COR-L47 (cell line): Measurements from ENCODE around the gene PGAM5.

Experiments
- DNase-seq: peaks from one replicate; lab custom pipeline; 2025; lab: John Stamatoyannopoulos, UW

Gene PGAM5

DNA sequence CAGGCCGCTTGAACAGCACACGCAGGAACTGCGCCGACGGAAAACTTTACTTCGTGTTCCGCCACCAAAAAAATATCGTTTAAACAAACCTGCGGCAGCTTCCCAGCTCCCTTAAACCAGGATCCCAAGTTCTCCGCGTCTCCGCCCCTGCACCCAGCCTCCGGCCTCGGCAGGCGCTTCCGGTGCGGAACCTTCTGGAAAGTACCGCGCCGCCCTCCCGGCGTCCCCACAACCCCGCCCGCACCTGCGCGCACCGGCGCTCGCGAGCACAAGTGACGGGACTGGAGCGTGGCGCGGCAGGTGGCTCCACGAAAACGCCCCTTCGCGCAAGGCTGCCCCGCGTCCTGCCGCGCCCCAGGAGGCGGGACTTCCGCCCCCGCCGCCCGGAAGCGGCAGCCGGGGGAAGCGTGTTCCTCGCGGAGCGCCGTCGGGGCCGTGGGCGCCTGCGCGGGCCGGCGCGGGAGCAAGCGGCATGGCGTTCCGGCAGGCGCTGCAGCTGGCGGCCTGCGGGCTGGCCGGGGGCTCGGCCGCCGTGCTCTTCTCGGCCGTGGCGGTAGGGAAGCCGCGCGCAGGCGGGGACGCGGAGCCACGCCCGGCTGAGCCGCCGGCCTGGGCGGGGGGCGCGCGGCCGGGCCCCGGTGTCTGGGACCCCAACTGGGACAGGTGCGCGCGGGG is at the start of gene PGAM5:
PGAM5 (plus strand) TSS at position 438 of the 675 bp plus-strand sequence; CDS start at position 473, 35 bp downstream.
- DNase-seq, result peak; percentile 93

DNA sequence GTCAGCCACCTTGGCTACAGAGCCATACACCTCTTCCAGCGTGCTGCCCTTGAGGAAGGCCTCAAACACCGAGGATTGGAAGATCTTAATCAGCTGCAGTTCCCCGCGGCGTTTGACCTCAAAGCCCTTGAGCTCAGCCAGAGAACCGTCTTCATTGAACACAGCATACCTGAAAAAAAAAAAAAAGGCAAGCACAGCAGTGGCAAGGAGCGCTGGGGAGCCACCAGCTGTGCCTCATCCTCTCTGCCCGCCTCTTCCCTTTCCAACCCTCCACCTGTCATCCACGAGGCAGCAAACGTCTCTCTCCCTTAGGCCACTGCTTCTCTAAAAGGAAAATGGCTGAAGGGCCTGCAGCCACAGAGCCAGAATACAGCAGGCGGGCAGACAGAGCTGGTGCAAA is 49.6 kb upstream of the PGAM5 start:
- DNase-seq, result no peak

DNA sequence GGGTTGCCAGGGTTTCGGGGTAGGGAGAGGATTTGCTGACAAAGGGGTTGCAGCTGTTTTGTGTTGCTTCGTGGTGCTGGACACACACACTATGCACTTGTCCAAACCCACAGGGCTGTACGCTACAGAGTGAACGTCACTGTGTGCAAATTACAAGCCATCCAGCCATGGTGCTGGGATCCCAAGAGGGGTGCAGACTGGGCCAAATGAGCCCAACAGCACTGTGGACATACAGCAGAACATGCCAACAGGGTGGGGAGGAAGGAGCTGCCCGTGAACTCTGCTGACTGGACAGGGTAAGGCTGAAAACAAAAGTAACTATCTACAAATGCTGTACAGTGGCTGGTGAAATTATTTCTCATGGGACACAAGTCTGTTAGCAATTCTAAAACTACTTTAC is 48.7 kb upstream of the PGAM5 start:
- no peak for DNase-seq

DNA sequence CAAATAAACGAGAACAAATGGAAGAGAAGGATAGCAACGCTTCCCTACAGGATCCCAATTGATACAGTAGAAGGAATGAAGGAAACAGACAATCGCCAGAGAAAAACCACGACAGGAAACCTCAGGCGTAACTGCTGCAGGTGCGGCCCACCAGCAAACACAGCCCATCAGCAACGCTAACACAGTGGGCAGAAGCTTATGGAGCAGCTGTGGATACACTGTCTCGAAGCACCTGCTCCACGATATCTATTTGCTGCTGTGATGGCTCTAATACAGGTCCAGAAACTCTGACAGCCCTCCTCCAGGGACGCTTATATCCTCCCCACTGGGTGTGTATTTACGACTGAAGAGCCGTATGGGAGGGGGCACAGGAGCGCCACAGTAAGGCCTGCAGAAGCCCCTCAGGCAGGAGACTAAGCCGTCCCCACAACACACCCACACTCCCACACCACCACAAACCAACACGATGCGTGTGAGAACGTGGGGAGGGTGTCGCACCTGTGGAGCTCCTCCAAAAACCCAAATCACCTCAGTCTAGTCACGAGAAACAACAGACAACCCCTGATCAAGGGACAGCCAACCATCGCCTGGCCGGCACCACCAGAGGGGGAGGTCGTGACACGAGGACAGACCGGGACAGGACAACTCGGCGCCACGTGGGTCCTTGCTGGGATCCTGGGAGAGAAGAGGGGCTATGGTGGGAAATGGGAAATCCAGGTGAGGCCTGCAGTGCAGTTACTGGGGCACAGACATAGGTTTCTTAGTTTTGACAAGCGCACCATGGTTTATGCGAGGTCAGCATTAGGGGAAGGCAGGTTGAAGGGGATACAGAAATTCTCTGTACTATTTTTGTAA is 47.5 kb upstream of the PGAM5 start:
- no peak for DNase-seq

DNA sequence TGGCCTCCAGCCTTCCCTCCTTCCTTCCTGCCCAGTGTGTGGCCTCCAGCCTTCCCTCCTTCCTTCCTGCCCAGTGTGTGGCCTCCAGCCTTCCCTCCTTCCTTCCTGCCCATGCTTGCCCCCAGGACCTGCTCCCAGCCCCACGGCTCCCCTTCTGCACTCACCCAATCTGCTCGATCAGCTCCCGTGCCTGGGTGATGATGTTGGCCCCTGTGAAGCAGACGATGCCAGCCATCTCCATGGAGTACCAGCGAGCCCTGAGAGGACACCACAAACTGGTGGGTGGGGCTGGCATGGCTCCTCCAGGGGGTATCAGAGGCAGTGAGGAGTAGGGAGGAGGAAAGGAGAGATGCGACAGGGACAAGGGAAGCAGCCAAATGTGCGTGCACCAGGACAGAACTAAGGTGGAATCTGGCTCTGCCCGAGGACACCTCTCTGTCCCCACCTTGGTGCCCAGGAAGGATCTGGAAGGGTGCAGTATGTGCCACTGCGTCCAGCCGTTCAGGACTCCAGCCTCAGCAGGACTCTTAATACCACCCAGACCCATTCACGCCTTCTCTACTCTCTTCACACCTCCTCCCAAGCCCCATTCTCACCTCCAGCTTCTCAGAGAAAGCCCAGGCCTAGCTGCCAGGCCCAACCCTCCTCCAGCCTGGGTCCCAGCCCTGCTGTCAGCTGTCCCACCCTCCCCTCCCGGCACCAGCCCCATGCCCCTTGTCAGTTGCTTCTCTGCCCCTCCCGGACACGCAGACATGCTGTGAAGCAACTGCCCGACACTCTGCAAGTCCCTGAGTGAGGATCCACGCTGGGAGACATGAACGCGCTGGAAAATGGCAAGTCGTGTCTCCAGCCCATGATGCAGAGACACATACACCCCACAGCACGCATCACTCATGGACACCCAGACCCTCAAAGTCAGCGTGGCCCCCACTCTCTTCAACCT is 46.2 kb upstream of the PGAM5 start:
- DNase-seq, result no peak

DNA sequence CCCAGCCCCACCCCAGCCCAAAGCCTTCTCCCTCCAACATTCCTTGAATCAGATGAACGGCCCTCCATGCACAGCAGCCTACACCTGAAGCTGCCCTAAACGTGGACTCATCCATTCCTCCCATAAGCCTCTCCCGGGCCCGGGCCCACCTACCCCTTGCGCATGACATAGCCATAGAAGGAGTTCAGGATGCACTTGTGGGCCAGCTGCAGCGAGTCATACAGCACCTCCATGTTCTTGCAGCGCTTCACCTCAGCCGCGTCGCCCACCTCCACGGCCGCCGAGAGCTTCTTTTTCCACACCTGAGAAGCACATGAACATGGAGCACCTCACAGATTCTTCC is 45.5 kb upstream of the PGAM5 start:
- no peak for DNase-seq

DNA sequence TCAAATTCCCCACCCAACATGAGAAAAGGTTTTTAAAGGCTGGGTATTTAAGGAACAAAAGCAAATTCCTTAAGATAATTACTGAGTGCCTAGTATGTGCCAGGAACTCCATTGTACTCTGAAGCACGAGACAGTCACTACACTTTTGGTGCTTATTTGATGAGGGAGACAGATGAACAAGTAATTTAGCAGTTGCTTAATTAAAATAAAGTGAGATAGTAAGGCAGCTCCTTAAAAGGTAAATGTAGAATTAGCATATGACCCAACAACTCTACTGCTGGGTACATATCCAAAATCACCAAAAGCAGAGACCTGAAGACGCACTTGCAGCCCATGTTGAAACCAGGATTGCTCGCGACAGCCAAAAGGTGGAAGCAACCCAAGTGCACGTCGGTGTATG is 44.8 kb upstream of the PGAM5 start:
- no peak for DNase-seq

DNA sequence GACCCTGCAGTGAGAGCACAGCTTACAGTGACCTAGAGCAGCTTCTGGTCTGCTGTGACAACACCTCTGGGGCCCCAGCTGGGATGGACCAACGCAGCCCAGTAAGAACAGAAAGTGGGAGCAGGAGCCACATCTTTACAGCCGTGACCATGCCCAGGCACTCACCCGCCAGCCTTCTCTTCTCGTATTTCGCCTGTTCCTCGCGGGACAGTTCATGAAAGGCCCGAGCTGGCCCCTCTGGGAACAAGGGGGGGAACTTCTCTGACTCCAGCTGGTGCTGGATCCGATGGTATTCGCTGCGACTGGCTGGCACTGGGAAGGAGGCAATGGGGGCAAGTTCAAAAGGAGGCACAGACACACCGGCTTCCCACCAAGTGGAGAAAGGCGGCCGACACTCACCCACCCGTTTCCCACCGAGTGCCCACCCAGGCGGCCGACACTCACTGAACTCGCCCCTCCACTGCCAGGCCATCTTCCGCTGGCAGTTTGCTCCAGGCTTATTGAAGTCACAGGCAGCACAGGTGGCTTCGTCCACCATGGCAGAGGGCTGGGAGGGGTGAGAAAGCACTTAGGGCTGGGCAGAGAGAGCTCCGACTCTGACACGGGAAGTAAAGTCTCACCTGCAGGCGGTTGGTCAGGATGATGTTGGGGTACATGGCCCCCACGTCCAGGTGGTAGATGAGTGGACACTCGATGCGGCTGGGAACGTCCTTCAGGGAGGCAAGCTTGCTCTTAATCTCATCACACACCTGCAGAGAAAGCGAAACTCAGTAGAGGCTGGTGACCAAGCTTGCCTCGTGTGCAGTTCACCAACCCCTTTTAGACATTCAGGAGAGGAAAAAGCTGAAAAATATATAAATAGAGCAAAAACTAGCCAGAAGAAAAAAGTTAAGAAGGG is 42.2 kb upstream of the PGAM5 start:
- DNase-seq, result no peak

DNA sequence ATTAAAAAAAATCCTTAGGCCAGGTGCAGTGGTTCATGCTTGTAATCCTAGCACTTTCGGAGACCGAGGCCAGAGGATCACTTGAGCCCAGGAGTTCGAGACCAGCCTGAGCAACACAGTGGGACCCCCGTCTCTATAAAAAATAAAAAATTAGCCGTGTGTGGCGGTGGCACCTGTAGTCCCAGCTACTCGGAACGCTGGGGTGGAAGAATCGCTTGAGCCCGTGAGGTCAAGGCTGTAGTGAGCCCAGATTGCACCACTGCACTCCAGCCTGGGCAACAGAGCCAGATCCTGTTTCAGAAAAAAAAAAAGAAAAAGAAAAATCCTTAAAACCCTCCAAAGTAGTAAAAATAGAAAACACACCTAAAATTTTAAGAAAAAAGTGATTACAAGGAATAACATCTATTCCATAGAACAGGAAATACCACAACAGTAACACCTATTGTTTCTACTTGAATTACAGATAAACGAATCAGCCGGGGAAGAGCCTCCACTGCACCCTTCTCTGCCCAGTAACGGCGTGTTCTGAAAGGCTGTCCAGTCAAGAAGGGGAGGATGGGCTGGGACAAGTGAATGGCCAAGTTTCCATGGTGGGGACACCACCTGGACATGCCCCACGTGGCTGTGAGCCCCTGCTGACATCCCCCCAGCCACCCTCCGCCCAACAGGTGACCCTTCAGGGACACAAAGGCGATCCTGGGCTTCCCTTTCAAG is 41.3 kb upstream of the PGAM5 start:
- no peak for DNase-seq

DNA sequence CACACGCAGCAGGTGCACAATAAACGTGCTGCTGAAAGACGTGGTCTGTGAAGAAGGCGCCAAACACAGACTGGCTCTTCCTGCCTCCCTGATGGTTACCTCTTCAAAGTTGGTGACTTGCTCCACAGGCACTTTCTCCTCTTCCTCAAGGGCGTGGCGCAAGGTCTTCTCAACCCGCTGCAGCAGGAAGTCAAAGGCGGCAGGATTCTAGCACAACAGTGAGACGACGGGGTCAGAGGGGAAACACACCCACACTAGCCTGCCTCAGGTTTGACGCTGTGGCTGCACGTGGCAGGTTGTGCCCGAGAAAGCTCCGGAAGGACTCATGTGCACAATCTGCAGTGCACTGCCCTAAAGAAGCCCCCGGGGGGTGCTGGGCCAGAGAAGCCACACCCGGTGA is 38.5 kb upstream of the PGAM5 start:
- DNase-seq, result no peak

DNA sequence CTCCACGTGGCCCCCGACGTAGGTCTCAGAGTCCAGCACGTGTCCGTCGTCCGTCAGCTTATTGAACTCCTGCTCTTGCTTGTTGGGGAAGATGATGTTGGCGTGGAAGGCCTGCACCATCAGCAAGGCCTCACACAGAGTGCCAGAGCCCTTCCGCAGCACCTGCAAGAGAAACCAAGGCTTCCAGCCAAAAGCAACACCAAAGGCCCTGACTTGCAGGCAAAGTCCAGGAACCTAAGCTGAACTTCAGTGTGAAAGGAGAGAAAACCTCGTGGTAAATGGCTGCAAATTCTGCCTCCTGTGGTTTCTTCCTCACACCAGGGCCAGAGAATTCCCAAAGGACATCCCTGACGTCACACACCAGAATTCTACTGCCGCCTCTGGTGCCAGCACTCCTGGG is 38.0 kb upstream of the PGAM5 start:
- no peak for DNase-seq

DNA sequence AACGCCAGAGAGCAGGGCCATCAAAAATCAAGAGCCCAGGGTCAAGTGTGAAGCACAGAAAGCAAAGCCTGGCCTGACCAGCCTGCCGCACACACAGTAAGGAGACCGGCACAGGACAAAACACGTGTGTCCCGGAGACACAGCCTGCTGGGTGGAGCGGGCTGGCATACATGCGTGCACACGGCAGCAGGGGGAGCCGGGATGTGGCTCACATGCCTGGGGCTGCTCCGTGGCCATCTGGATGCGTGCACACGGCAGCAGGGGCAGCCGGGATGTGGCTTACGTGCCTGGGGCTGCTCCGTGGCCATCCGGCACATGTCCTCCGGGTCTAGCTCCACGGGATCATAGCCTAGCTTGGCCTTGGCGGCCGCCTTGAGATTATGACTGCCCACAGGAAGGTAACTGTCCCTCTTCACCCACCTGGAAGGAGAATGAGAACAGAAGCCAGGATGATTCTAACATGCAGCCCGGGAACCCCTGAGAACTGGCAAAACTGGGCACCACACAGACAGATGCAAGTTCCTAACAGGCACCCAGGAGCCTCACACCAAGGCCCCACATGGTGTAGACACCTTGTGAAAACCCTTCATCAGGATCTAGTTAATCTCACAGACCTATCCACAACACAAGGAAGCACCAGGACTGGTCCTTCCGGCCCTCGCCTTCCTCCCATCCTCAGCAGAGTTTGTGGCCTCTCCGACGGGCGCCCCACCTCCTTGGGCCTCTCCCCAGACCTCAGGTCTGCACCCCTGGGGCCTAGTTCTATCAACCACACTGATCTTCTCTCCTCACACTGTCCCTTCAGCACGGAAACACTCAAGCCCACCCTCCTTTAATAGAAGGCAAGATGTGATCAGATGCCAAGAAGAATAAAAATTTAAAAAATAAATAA is 37.1 kb upstream of the PGAM5 start:
- no peak for DNase-seq

DNA sequence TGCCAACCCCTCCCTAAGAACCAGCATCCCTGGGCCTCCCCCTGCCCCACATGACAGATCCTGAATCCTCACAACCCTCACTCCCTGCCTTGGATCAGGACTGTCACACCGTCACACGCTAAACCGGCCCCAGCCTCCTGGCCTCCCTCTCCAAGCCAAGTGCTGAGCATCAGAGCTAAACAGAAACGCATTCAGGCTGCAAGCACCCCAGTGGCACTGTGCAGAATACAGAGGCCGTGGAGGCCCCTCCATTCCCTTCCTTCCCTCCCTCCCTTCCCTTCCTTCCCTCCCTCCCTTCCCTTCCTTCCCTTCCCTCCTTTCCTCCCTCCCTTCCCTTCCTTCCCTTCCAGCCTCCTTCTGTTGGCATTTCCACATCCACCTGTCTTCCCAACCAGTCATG is 36.1 kb upstream of the PGAM5 start:
- no peak for DNase-seq

DNA sequence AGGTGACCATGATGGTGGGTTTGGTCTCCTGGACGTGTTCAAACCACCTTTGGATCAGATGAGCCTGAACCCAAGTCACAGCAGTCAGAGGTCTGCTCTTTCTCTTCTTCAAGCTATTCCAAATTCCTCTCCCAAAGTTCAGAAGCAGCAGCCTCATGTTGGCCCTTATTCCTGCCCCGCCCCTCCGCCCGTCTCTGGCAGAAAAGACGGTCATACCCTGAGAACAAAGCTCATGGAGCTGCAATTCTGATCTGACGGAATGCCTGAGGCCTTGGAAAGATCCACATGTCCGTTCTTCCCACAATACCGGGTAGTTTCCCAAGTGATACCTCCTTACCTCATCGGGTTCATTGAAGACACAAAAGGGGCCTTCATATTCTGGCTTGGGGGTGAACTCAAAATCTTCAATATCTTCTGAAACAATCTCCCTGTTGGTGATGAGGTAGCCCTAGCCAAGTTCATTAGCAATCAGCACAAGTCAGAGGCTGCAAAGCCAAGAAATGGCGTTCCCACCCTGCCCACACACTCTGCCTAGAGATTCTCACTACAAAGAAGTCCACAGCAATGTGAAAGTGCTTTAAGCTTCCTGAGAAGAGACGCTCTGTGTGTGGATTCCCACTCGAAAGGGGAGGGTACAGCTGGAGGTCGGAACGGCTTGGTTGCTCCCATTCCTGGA is 34.7 kb upstream of the PGAM5 start:
- DNase-seq, result no peak

DNA sequence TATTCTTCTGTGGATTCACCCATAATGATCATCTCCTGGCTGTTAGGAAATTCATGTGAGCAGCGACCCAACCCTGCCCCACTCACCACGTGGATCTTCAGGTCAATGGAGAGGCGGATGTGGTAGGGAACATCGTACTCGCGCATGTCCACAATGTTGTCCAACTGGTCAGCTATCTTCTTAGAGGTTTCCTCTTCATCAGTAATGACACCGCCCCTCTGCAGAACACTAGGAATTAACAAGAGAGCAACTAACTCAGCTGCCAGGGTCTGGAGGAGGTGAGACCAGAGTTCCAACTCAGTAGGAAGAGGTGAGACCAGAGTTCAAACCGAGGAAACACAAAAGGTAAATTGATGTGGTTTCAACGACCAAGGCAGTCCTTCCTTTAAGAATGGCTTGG is 33.1 kb upstream of the PGAM5 start:
- DNase-seq, result no peak

DNA sequence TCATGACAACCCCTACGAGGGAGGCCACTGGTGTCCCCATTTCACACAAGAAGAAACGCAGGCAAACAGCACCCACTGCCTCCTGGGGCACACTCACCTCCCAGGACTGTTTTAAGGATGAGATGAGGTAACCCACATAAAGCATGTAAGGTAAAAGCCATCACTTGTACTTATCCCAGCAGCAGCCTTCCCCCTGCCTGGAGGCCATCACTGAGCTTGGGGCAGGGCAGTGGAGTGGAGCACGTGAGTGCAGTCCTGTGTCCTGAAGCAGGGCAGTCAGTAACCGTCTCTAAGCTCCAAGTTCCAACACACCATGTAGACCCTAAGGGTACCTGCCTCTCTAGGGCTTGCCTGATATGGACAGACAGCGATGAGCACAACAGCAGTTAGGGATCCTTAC is 25.2 kb upstream of the PGAM5 start:
- DNase-seq, result no peak

DNA sequence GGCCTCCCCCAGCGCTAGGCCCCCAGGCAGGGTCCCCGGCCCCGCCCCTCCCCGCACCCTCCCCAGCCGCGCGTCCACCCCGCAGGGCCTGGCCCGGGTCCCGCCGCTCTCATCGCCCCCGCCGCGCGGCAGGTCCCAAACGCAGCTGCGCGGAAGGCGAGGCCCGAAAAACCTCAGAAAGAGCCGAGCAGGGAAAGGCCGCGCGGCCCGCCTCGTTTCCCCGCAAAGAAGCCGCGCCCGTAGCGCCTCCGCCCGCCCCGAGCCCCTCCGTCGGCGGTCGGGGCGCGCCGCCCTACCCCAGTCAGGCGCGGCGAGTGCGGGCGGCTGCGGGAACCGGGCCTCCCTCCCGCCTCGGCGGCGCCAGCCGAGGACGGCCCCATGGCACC is 23.8 kb upstream of the PGAM5 start:
- peak; percentile 14 for DNase-seq

DNA sequence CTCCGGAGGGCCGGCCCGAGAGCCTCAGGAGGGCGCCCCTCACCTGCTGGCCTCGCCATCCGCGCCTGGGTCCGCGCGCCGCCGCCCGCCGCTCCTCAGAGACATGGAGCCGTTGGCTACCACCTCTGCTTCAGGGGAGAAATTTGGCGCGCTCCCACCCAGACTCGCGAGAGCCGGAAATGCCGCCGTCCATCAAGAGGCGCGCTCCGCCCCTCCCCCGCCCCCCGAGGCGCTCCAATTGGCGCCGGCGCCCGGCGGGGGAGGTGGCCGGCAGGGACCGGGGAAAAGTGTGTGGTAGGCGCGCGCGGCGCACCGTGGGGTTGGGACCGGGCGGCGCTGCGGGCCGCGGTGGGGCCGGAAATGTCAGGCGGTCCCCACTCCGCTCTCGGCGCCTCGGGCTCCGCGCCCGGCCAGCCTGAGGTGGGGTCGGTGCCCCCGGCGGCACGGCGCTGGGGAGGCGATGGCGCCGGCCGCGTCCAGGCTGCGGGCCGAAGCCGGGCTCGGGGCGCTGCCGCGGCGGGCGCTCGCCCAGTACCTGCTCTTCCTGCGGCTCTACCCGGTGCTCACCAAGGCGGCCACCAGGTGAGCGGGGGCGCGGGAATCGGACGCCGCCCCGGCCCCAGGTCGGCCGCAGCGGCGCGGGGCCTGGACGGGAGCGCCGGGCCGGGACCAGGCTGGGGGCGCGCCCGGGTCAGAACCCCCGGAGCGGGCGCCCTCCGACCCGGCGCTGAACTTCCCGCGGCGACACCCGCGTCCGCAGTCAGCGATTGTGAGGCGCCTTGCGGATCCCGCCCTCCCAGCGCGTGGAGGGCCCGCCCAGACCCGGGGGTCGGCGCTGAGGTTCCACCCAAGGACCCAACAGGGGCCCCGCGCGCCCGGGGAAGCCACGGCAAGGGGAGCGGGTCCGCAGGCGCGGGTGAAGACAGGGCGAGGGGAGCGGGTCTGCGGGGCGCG is 23.2 kb upstream of the PGAM5 start, which contains the start of the genes POLE and PXMP2:
POLE (minus strand) TSS at position 132 of the 954 bp plus-strand sequence; CDS start at position 105, 27 bp downstream.
PXMP2 (plus strand) TSS at position 377 of the 954 bp plus-strand sequence; CDS start at position 461, 84 bp downstream.
- DNase-seq, result peak; percentile 96
